KMS-11 (cell line): ENCODE measurements around the gene ZNF431.

Experiments
- H2AFZ ChIP-seq: fragments of 200-600 bp; sonication (generic); 2 replicates; pipeline ENCODE4 v1.6.1; 2016; ENCODE audit warnings: antibody characterized with exemption, mixed run types, low read depth
- H3K27ac ChIP-seq: fragments of 200-600 bp; sonication (generic); 2 replicates; pipeline ENCODE4 v1.6.1; 2016; ENCODE audit warnings: mild to moderate bottlenecking, mixed run types
- H3K27me3 ChIP-seq: fragments of 200-600 bp; sonication (generic); 2 replicates; pipeline ENCODE4 v1.6.1; 2017; ENCODE audit warnings: mild to moderate bottlenecking, low read depth, mixed run types, moderate library complexity; ENCODE audit not compliant: insufficient read depth
- H3K36me3 ChIP-seq: fragments of 200-600 bp; sonication (generic); 2 replicates; pipeline ENCODE4 v1.6.1; 2017; ENCODE audit warnings: mild to moderate bottlenecking, mixed run types; ENCODE audit not compliant: insufficient read depth
- H3K4me1 ChIP-seq: fragments of 200-600 bp; sonication (generic); 2 replicates; pipeline ENCODE4 v1.6.1; 2016; ENCODE audit warnings: mild to moderate bottlenecking, low read depth, mixed run types; ENCODE audit not compliant: poor library complexity, severe bottlenecking
- H3K4me2 ChIP-seq: fragments of 200-600 bp; sonication (generic); 2 replicates; pipeline ENCODE4 v1.7.0; 2016; ENCODE audit warnings: mild to moderate bottlenecking, mixed run types
- H3K4me3 ChIP-seq: fragments of 200-600 bp; sonication (generic); IDR thresholded peaks from 2 replicates; pipeline ENCODE4 v1.6.1; 2017; ENCODE audit warnings: low read depth, low read length, mixed read lengths; ENCODE audit not compliant: insufficient read depth
- H3K79me2 ChIP-seq: fragments of 200-600 bp; sonication (generic); 2 replicates; pipeline ENCODE4 v1.6.1; 2016; ENCODE audit warnings: low read depth, mixed run types; ENCODE audit not compliant: insufficient read depth
- H3K9ac ChIP-seq: fragments of 200-600 bp; sonication (generic); 2 replicates; pipeline ENCODE4 v1.6.1; 2016; ENCODE audit warnings: mild to moderate bottlenecking, mixed run types
- H4K20me1 ChIP-seq: fragments of 200-600 bp; sonication (generic); 2 replicates; pipeline ENCODE4 v1.6.1; 2016; ENCODE audit warnings: mild to moderate bottlenecking, mixed run types; ENCODE audit not compliant: insufficient read depth
- TF ChIP-seq, protein P1 (sequence below): fragments of 200-600 bp; sonication (generic); conservative IDR thresholded peaks from 2 replicates; pipeline ENCODE4 v1.6.1; 2017; ENCODE audit warnings: low read depth, mild to moderate bottlenecking, antibody characterized with exemption, low read length, moderate library complexity, mixed read lengths

The ZNF431 gene

DNA sequence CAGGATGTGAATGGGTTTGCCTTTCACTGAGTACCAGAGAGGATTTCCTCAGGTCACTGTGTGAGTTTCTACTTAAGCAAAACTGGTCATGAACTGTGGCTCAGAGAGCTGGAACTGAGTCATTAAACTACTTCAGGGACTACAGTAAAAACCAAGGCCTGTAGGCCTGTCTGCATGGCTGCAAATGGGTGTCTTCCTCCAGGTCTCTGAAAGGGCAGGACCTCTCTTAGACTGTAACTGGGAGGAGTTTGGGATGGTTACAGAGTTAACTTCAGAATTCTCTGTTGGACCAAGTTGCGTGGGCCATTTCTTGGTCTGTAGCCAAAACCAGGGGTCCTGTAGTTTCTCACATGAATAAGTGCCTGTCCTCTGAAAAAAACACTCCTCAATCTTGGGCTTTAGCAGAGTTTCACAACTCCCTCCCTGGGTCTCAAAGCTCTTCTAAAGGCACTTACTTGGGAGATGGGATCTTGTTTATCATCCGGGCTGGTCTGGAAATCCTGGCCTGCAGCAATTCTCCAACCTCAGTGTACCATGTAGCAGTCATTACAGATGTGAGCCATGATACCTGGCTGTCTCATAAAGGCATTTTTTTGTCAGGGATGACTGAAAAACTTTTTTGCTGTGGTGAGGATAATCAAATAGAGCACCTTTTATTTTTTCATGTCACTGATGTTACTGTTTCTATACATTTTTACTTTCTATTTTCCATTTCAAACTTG lies 40.2 kb upstream of the ZNF431 start:
- H3K79me2 ChIP-seq = no peaks in the 10 kb centered on the region
- H3K9ac ChIP-seq = no peak overlapping the region
- H3K27ac ChIP-seq = no peak overlapping the region
- no peak overlapping the region for H2AFZ ChIP-seq
- no peaks in the 10 kb centered on the region for H3K36me3 ChIP-seq
- H3K27me3 ChIP-seq = no peaks in the 10 kb centered on the region
- H4K20me1 ChIP-seq = no peaks in the 10 kb centered on the region
- no peak overlapping the region for H3K4me2 ChIP-seq
- no peak overlapping the region for H3K4me3 ChIP-seq
- no peaks in the 10 kb centered on the region for H3K4me1 ChIP-seq
- TF ChIP-seq, protein P1, sequence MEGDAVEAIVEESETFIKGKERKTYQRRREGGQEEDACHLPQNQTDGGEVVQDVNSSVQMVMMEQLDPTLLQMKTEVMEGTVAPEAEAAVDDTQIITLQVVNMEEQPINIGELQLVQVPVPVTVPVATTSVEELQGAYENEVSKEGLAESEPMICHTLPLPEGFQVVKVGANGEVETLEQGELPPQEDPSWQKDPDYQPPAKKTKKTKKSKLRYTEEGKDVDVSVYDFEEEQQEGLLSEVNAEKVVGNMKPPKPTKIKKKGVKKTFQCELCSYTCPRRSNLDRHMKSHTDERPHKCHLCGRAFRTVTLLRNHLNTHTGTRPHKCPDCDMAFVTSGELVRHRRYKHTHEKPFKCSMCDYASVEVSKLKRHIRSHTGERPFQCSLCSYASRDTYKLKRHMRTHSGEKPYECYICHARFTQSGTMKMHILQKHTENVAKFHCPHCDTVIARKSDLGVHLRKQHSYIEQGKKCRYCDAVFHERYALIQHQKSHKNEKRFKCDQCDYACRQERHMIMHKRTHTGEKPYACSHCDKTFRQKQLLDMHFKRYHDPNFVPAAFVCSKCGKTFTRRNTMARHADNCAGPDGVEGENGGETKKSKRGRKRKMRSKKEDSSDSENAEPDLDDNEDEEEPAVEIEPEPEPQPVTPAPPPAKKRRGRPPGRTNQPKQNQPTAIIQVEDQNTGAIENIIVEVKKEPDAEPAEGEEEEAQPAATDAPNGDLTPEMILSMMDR = no peak

DNA sequence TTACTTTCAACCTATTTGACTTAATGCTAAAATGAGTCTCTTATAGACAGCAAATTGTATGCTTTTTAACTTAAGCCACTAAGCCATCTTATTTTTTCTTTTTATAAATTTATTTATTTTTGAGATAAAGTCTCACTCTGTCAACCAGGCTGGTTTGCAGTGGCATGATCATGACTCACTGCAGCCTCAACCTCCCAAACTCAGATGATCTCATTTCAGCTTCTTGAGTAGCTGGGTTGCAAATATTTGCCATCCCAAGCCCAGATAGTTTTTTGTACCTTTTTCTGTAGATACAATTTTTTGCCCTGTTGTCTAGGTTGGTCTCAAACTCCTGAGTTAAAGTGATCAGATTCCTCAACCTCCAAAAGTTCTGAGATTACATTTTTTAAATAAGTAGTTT lies 32.7 kb upstream of the ZNF431 start:
- Histone ChIP-seq H4K20me1 (no peaks in the 10 kb centered on the region), H3K4me1 (no peaks in the 10 kb centered on the region), H3K79me2 (no peaks in the 10 kb centered on the region), H3K4me2 (no peak overlapping the region), H3K4me3 (no peak overlapping the region), H3K36me3 (no peaks in the 10 kb centered on the region), H3K27me3 (no peaks in the 10 kb centered on the region), H2AFZ (no peak overlapping the region), H3K27ac (no peak overlapping the region), H3K9ac (no peak overlapping the region)
- TF ChIP-seq, protein P1 = no peak

DNA sequence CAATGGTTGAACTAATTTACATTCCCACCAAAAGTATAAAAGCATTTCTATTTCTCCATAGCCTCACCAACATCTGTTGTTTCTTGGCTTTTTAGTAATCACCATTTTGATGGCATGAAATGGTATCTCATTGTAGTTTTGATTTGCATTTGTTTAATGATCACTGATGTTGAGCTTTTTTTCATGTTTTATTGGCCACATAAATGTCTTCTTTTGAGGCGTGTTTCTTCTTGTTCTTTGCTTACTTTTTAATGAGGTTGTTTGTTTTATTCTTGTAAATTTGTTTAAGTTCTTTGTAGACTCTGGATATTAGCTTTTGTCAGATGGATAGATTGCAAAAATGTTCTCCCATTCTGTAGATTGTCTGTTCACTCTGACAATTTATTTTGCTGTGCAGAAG lies 31.7 kb upstream of the ZNF431 start:
- Histone ChIP-seq H3K4me3 (no peak overlapping the region), H3K27me3 (no peaks in the 10 kb centered on the region), H3K4me1 (no peaks in the 10 kb centered on the region), H2AFZ (no peak overlapping the region), H3K79me2 (no peaks in the 10 kb centered on the region), H3K27ac (no peak overlapping the region), H3K36me3 (no peaks in the 10 kb centered on the region), H3K4me2 (no peak overlapping the region), H3K9ac (no peak overlapping the region), H4K20me1 (no peaks in the 10 kb centered on the region)
- TF ChIP-seq, protein P1 = no peak

DNA sequence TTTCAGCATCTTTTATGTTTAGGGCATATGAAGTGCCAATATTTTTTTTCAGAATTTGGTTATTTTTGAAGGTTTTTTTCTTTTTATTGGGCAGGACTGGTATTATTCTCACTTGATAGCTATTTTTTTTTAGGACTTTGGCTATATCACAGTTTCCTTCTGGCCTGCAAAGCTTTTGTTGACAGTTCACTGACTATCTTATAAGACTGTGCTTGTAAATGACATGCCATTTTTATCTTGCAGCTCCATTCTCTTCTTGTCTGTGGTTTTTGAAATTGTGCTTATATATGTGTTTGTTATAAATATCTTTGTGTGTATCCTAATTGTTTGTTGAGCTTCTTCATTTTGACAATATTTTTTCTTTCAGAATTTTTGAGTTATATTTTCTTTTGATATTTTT lies 26.4 kb upstream of the ZNF431 start:
- Histone ChIP-seq H2AFZ (no peak overlapping the region), H3K36me3 (no peaks in the 10 kb centered on the region), H3K4me2 (no peak overlapping the region), H3K79me2 (no peaks in the 10 kb centered on the region), H3K27ac (no peak overlapping the region), H4K20me1 (no peaks in the 10 kb centered on the region), H3K9ac (no peak overlapping the region), H3K27me3 (no peaks in the 10 kb centered on the region), H3K4me3 (no peak overlapping the region), H3K4me1 (no peaks in the 10 kb centered on the region)
- TF ChIP-seq, protein P1 = no peak
